HAP-1 (cell line): ENCODE data around the gene STK11.
A peak's percentile ranks its signal among the peaks of the same experiment; 100 is the strongest.

ENCODE experiments used
- DNase-seq, 2 experiments: peaks; one replicate each; pipeline ENCODE4 v3.0.0-alpha.2; 2016 to 2020; ENCODE audit warnings: low spot score in 2 of 2
- H3K27me3 ChIP-seq: fragments of 250-450 bp; sonication (Bioruptor Pico); 2 replicates; pipeline ENCODE4 v1.5.1; 2020; ENCODE audit warnings: low read depth, mild to moderate bottlenecking, moderate library complexity
- H3K36me3 ChIP-seq: fragments of 250-450 bp; sonication (Bioruptor Pico); replicated peaks from 2 replicates; pipeline ENCODE4 v1.5.1; 2020; ENCODE audit warnings: mild to moderate bottlenecking
- H3K4me1 ChIP-seq: fragments of 250-450 bp; sonication (Bioruptor Pico); 2 replicates; pipeline ENCODE4 v1.5.1; 2020; ENCODE audit warnings: mild to moderate bottlenecking
- H3K4me3 ChIP-seq: fragments of 250-450 bp; sonication (Bioruptor Pico); 2 replicates; pipeline ENCODE4 v1.5.1; 2020; ENCODE audit warnings: mild to moderate bottlenecking, moderate library complexity
- H3K9me3 ChIP-seq: fragments of 250-450 bp; sonication (Bioruptor Pico); 2 replicates; pipeline ENCODE4 v1.5.1; 2020; ENCODE audit warnings: mild to moderate bottlenecking, moderate library complexity
- in situ Hi-C: fragments of 300-500 bp; cut with MboI; formaldehyde crosslinking; loops from 3 replicates; pipeline ENCODE4 v1.14.3; 2020; ENCODE audit warnings: low sequenced_read_pairs, inconsistent platforms, mixed read lengths

The STK11 gene

DNA sequence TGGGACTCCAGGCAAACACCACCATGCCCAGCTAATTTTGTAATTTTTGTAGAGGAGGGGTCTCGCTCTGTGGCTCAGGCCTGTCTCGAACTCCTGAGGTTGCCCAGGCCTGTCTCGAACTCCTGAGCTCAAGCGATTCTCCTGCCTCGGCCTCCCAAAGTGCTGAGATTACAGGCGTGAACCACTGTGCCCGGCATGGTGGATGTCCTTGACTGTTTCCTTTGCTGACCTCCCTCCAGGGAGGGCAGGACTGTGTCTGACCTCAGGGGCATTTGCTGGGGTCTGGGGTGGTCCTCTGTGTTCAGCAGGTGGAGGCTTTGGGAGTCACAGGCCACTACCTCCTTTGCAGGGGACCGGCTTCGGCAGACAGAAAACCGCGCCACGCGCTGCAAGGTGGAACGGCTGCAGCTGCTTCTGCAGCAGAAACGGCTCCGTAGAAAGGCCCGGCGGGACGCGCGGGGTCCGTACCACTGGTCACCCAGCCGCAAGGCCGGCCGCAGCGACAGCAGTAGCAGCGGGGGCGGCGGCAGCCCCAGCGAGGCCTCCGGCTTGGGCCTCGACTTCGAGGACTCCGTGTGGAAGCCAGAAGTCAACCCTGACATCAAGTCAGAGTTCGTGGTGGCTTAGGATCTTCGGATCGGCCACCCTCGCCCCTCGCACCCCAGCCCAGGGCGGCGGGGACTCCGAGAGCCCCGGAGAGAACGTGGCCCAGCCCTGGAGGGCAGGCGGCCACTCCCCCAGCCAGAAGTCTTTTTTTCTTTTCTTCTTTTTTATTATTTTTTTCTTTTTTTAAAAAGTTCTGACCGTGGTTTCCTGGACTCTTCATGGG, 51.3 kb downstream of the STK11 start:
- Histone ChIP-seq H3K36me3 (peaks cover 47% of the 10 kb centered on the region), H3K27me3 (no peaks in the 10 kb centered on the region), H3K4me3 (no peak overlapping the region), H3K9me3 (no peaks in the 10 kb centered on the region), H3K4me1 (peaks cover 14% of the 10 kb centered on the region)
- in situ Hi-C loops, result no loop called here
- DNase-seq, result no peak

DNA sequence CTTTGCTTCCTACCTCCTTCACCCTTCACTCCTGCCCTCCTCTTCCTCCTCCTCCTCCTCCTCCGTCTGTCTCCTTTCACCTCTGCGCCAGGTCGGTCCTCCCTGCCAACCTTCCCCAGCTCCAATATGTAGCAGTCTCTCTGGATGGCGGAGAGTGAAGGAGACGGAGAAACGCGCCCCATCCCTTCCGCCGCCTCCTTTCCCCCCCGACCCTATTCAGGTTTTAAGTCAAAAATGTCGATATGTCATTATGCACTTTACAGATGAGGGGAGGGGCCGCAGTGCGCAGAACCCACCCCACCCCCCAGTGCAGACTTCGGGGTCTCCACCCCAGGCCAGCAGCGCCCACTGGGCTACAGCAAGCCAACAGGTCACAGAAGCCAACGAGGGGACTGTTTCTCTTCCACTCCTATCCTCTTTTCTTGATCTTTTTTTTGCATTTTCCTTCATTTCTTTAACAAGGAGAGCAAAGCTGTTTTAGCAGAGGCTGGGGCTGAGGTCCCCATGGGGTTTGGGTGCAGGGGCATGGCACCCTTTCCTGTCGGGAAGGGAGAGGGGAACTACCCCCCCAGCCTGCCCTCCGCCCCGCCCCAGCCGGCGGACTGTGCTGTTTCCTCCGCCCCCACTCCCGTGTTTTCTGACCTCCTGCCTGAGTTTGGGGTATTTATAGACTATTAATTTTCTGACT, 52.0 kb downstream of the STK11 start:
- peaks cover 46% of the 10 kb centered on the region for H3K36me3 ChIP-seq
- no peaks in the 10 kb centered on the region for H3K27me3 ChIP-seq
- no peak for DNase-seq
- no peaks in the 10 kb centered on the region for H3K9me3 ChIP-seq
- no peak overlapping the region for H3K4me3 ChIP-seq
- in situ Hi-C loops, result no loop called here
- peaks cover 21% of the 10 kb centered on the region for H3K4me1 ChIP-seq

DNA sequence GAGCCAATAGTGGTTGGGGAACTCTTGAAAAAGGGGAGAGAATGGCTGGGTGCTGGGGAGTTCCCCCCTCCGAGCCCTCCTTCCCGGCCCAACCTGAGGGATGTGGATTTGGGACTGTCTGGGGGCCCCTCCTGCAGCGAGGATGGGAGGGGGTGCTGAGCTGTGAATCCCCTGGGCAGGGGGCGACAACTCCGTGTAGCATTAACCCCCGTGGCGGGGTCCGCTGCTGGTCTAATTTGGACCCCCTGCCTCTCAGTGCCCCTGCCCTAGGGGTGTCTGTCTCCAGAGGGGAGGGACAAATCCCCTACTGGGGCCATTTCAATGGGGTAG, 52.5 kb downstream of the STK11 start:
- H3K36me3 ChIP-seq, result peaks cover 46% of the 10 kb centered on the region
- in situ Hi-C loops, result no loop called here
- H3K4me1 ChIP-seq, result peaks cover 23% of the 10 kb centered on the region
- H3K9me3 ChIP-seq, result no peaks in the 10 kb centered on the region
- DNase-seq, result no peak
- H3K4me3 ChIP-seq, result no peak overlapping the region
- no peaks in the 10 kb centered on the region for H3K27me3 ChIP-seq

DNA sequence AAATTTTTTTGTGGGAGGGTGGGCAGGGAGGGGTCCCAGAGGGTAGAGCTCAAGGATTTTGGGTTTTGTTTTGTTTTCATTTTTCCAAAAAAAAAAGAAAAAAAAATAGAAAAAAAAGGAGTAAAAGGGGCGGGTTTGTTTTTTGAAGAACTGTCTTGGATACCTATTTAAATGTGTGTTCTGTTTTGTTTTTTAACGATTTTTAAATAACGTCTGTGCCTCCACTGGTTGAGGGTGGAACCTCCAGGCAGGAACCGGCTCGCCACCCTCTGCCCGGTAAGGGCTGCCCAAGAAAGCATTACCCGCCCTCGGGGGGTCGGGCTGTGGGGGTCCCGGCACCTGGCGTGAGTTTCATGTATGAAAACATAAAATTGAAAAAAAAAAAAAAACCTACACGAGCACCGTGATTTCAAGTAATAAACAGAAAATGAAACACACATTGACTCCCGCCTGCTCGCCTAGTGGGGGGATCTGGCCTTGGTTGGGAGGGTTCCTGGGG, 53.2 kb downstream of the STK11 start:
- DNase-seq, result no peak
- Histone ChIP-seq H3K27me3 (no peaks in the 10 kb centered on the region), H3K9me3 (no peaks in the 10 kb centered on the region), H3K36me3 (peaks cover 41% of the 10 kb centered on the region), H3K4me3 (no peak overlapping the region), H3K4me1 (peaks cover 23% of the 10 kb centered on the region)
- in situ Hi-C loops, result no loop called here

DNA sequence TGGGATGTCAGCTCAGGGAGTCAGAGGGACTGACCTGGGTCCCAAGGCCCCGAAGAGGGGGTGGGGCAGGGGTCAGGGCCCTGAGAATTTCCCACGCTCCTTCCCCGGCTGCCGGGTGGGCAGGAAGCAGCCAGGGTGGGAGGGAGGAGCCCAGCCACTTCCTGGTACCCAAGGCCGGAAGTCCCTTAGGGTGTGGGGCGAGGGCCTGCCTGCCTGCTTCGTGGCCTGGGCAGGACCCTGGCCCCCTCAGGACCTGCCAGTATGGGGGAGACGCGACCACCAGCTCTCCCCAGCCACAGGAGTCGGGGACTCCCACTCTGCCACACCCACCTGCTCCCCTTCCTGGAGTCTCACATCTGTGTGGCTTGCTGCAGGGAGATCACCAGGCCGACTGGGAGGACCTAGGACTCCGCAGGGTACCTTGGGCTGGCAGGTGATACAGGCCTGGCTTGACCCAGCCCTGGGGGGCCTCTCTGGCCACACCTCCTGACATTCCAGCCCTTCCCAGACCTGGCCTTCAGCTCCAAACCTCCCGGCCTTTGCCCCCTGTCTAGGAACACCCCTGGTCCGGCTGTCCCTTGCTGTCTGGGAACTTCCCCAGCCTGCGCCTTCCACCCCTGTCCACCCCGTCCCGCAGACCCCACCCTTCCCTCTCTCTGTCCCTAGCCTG, 53.8 kb downstream of the STK11 start:
- in situ Hi-C loops, result no loop called here
- no peak for DNase-seq
- peaks cover 35% of the 10 kb centered on the region for H3K36me3 ChIP-seq
- peaks cover 23% of the 10 kb centered on the region for H3K4me1 ChIP-seq
- no peaks in the 10 kb centered on the region for H3K27me3 ChIP-seq
- H3K9me3 ChIP-seq, result no peaks in the 10 kb centered on the region
- H3K4me3 ChIP-seq, result no peak overlapping the region

DNA sequence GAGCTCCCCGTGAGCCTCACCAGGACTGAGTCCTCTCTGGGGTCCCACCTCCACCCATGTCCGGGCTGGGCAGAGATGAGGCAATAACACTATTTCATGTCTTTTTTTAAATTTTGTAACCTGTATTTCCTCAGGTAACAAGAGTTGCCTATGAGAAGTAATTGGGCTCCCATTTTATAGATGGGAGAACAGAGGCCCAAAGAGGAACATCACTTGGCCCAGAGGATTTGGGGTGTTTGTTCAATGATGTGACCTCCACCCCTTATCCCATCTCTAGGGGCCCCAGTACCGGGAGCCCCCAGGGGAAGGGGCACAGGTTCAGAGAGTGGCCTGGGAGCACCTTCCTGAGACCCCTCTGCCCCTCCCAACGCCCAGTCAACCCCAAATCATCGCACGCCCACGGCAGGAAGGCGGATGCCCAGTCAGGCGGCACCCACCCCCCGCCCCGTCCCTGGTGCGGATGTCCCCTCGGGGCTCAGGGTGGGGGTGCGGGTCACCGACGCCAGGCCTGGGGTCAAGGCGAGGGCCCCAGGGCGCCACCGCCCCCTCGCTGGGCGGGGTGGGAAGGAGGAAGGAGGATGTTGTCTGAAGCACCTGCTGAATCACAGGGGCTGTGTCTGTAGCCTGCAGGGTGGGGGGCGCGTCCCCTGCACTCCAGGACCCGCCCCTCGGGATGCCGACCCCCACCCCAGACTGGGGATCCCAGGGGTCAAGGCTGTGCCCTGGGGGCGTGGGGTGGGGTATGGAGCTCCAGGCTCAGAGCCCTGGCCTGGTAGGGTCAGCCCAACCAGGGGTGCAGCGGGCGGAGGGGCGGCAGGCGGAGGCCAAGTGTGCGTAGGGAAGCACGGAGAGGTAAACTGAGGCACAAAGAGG, 54.5 kb downstream of the STK11 start:
- Histone ChIP-seq H3K9me3 (no peaks in the 10 kb centered on the region), H3K4me3 (peak overlapping the region; percentile 58), H3K27me3 (no peaks in the 10 kb centered on the region), H3K4me1 (peaks cover 24% of the 10 kb centered on the region), H3K36me3 (peaks cover 34% of the 10 kb centered on the region)
- no peak for DNase-seq
- in situ Hi-C loops, result no loop called here

DNA sequence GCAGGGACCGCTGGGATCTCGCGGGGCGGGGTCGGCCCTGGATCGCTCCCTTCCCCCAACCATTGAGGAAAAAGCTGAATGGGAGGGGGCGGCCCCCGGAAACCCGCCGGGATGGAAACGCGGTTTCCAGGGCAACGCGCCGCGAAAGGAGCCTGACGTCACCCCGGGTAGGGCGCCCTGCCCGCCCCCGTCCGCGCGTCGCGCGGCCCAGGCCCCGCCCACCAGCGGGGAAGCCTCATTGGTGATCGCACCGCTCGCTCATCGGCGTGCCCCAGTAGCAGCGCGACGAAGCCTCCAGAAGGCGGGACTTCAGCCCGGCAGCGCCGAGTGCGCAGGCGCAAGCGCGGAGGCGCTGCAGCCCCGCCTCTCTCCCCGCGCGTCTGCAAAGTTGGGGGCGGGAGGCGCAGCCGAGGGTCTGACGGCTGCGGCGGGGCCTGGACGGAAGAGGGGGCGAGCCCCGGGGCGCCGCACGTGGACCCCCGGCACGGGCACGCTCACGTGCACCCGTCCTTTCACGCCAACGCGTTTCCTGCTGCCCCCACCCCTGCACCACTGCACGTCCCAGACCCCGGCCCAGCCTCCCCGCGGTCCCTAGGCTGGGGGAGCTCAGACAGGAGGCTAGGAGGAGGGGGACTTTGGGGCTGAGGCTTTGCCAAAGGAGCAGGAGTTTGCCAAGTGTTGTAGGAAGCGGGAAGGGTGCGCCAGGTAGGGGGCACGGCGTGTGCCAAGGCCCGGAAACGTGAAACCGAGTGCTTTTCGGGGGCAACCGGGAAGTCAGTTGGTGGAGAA, 55.4 kb downstream of the STK11 start:
- Histone ChIP-seq H3K27me3 (no peaks in the 10 kb centered on the region), H3K36me3 (peaks cover 27% of the 10 kb centered on the region), H3K4me1 (peaks cover 31% of the 10 kb centered on the region), H3K4me3 (peak overlapping the region; percentile 58), H3K9me3 (no peaks in the 10 kb centered on the region)
- DNase-seq, result peak; percentile 88 to 97
- in situ Hi-C loops, result no loop called here

DNA sequence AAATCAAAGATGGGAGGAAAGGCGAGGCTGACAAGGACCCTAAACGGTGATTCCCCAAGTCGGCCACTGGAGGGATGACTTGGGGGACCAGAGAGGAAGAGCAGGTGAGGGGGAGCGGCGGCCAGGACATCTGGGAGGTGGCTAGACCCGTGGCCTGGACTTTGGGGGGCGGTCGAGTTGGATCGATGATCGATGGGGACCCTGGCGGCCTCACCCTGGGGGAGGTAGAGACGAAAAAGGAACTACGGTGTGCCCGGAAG, 55.9 kb downstream of the STK11 start:
- peak overlapping the region; percentile 58 for H3K4me3 ChIP-seq
- peaks cover 34% of the 10 kb centered on the region for H3K4me1 ChIP-seq
- peaks cover 22% of the 10 kb centered on the region for H3K36me3 ChIP-seq
- H3K9me3 ChIP-seq, result no peaks in the 10 kb centered on the region
- in situ Hi-C loops, result no loop called here
- DNase-seq, result no peak
- no peaks in the 10 kb centered on the region for H3K27me3 ChIP-seq

DNA sequence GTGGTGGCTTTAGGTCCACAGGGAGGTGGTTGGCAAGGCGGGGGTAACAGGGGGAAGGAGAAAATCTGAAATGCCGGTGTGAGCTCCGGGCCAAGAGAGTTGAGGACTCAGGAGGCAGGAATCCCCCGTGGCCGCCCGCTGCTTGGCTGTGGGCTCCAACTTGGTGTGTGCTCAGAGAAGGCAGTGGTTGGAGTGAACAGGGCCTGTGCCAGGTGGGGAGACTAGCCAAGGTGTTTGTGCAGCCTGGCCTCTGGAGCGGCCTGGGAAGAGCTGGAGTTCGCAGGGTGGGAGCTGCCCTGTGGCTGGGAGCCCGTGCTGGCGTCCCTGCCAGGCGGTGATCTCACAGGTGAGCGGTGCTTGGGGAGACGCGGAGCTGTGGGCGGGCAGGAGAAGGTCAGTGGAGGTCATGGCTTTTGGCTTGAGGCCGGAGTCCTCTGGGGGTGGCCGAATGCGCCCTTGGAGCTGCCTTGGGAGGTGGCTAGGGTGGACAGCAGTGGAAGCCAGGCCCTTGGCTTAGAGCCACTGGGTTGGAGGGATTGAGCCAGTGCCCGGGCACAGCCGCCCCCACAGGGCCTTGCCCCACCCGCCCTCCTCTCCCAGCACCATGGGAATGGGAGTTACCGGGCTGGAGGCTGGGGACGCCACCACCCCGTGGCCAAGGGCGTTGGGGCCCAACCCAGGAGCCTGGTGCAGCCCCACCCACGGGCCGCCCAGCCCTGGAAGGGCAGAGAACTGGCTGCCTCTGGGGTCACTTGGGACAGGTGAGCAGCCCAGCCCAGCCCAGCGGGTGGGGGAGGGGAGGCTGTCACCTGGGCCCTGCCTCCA, 56.4 kb downstream of the STK11 start:
- H3K4me1 ChIP-seq, result peaks cover 34% of the 10 kb centered on the region
- DNase-seq, result no peak
- in situ Hi-C loops, result no loop called here
- peak overlapping the region; percentile 58 for H3K4me3 ChIP-seq
- no peaks in the 10 kb centered on the region for H3K9me3 ChIP-seq
- no peaks in the 10 kb centered on the region for H3K27me3 ChIP-seq
- H3K36me3 ChIP-seq, result peaks cover 17% of the 10 kb centered on the region

DNA sequence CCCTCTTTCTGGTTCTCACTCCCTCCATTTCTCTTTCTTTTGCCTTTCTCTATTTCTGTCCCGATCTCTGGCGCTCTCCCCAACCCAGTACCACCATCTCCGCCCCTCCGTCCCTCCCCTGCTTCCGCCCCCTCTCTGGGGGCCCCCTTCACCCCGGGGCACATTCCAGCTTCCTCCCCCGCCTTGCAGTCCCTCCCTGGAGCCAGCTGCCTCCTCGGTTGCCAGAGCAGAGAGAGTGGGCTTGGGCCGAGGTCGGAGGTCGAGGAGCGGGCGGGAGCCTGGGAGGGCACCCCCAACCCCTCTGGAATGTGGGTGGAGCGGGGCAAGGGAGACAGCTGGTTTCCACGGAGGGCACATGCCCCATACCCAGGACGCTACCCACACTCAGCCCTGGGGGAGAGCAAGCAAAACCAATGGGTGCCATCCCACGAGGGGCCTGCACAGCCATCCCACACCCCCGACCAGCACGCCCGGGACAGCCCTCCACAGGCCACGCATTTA, 57.1 kb downstream of the STK11 start:
- no peak for DNase-seq
- no peaks in the 10 kb centered on the region for H3K9me3 ChIP-seq
- no peaks in the 10 kb centered on the region for H3K27me3 ChIP-seq
- in situ Hi-C loops, result no loop called here
- H3K4me3 ChIP-seq, result peak overlapping the region; percentile 58
- H3K36me3 ChIP-seq, result peaks cover 11% of the 10 kb centered on the region; the same call in 1 of the 2 replicates
- peaks cover 34% of the 10 kb centered on the region for H3K4me1 ChIP-seq

DNA sequence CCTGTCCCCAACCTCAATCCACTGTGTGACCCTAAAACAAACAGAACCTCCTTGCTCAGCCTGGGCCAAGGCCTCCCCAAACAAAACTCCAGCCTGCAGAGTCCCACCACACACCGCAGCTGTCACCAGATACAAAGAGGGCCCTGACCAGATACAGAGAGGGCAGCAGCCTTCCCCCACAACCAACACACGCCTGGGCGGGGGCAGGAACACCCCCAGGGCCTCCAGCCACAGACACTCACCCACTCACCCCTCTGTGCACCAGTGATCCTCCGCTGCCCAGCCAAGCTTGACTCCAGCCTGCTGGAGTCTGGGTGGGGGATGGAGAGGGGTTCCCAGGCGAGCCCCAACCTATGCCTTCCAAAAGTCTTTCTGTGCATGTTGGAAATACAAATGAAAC, 57.6 kb downstream of the STK11 start:
- no peak overlapping the region for H3K4me3 ChIP-seq
- H3K4me1 ChIP-seq, result peaks cover 34% of the 10 kb centered on the region
- H3K27me3 ChIP-seq, result no peaks in the 10 kb centered on the region

More for the DNA sequence above, 57.6 kb downstream of the STK11 start:
- DNase-seq, result no peak
- H3K36me3 ChIP-seq, result 0 out of 2 replicates have a peak, but pooled peaks cover 11% of the 10 kb centered on the region
- H3K9me3 ChIP-seq, result no peaks in the 10 kb centered on the region
- in situ Hi-C loops, result no loop called here
